Transverse colon (tissue), 4 donors: Measurements from ENCODE around the gene SHOC1. TPM values are rescaled to one million over a fixed set of nuclear protein-coding genes. Genes with fewer than 3 reads are reported as not detected.

Experiments
- DNase-seq: peaks from one replicate; pipeline ENCODE4 v3.0.0-alpha.2; 2019
- H3K27ac ChIP-seq, 4 donors: fragments of 200-600 bp; sonication (generic); 2 replicates each; pipeline ENCODE4 v1.5.1; 2016 to 2018; ENCODE audit warnings: inconsistent platforms in 4 of 4
- H3K27me3 ChIP-seq: fragments of 200-600 bp; sonication (generic); 2 replicates; pipeline ENCODE4 v1.5.1; 2017; ENCODE audit warnings: inconsistent platforms
- H3K36me3 ChIP-seq, 4 donors: fragments of 200-600 bp; sonication (generic); 2 replicates each; pipeline ENCODE4 v1.5.1; 2017 to 2019; ENCODE audit warnings: inconsistent platforms in 4 of 4
- H3K4me1 ChIP-seq, 4 donors: fragments of 200-600 bp; sonication (generic); 2 replicates each; pipeline ENCODE4 v1.5.1; 2017 to 2020; ENCODE audit warnings: inconsistent platforms in 4 of 4
- H3K4me3 ChIP-seq, 4 donors: fragments of 200-600 bp; sonication (generic); 1 replicate in 1 of 4; 2 replicates in 3 of 4; pipeline versions ENCODE4 v1.5.1 to v1.6.1; 2017 to 2019; ENCODE audit warnings: inconsistent platforms in 4 of 4
- H3K9me3 ChIP-seq, 2 donors: fragments of 200-600 bp; sonication (generic); 2 replicates each; pipeline ENCODE4 v1.5.1; 2017 to 2019; ENCODE audit warnings: inconsistent platforms in 2 of 2
- CTCF ChIP-seq, 5 experiments: fragments of 200-600 bp in 3 of 5; fragments of 450-650 bp in 2 of 5; sonication (generic) in 3 of 5; IDR thresholded peaks; 1 replicate in 2 of 5; 2 replicates in 3 of 5; pipeline ENCODE4 v1.5.1; 2016 to 2017; ENCODE audit warnings: antibody characterized with exemption in 5 of 5, inconsistent platforms in 3 of 5, mild to moderate bottlenecking in 2 of 5, moderate library complexity in 1 of 5
- EP300 ChIP-seq: sonication (generic); formaldehyde crosslinking; IDR thresholded peaks from one replicate; pipeline ENCODE4 v1.6.1; 2017; ENCODE audit warnings: antibody characterized with exemption, low read depth
- POLR2A ChIP-seq: fragments of 450-650 bp; IDR thresholded peaks from one replicate; pipeline ENCODE4 v1.6.1; 2016; ENCODE audit warnings: antibody characterized with exemption, mild to moderate bottlenecking, moderate library complexity
- POLR2AphosphoS5 ChIP-seq, 3 donors: sonication (generic); formaldehyde crosslinking; IDR thresholded peaks; one replicate each; pipeline ENCODE4 v1.6.1; 2016; ENCODE audit warnings: antibody characterized with exemption in 3 of 3
- WGBS, 2 donors: methylation state at CpG; one replicate each; pipeline ENCODE4 v1.1.5; 2018; ENCODE audit warnings: low coverage in 1 of 2; 5-methylcytosine and 5-hydroxymethylcytosine counted together
- in situ Hi-C, 4 donors: fragments of 200-750 bp; cut with MboI; loops; one replicate each; pipeline versions ENCODE4 v1.15.0 to v1.15.1; 2017; ENCODE audit warnings: low sequenced_read_pairs in 3 of 4, low pct_ligation_motif_present in 1 of 4, low pct_unique_long_range_greater_than_20kb in 1 of 4
- intact Hi-C: fragments of 100-400 bp; cut with DNase I; formaldehyde crosslinking; loops from one replicate; pipeline ENCODE4 v1.15.1; 2023; ENCODE audit warnings: low total_unique reads
- total RNA-seq, 4 donors: library from RNA; depleted of rRNA; stranded (reverse); fragments of >200 nt; gene quantifications; one replicate each; pipeline ENCODE4 v1.1.0, GENCODE V29; 2016

The SHOC1 gene
- total RNA-seq, 4 donors from 2014 or later: not detected

GRCh38 chr9:111825468-111826145, 30.9 kb upstream of the SHOC1 start:
- no peaks in the 10 kb centered on the region for H3K27me3 ChIP-seq
- H3K27ac ChIP-seq: no peak overlapping the region
- TF ChIP-seq CTCF (IDR thresholded peaks at IDR 0.05): no peak
- no peak for TF ChIP-seq POLR2AphosphoS5 (IDR thresholded peaks at IDR 0.05)
- no peak for TF ChIP-seq EP300
- no peak for TF ChIP-seq POLR2A
- H3K4me3 ChIP-seq: no peak overlapping the region
- 73 to 88% methylated on average over 3 of the region's 3 CpGs for WGBS, 2 donors
- in situ Hi-C loops: no loop called here
- H3K9me3 ChIP-seq: no peaks in the 10 kb centered on the region
- H3K36me3 ChIP-seq: no peaks in the 10 kb centered on the region
- intact Hi-C loops: no loop called here
- no peaks in the 10 kb centered on the region for H3K4me1 ChIP-seq
- DNase-seq: no peak

GRCh38 chr9:111821006-111821528, 26.3 kb upstream of the SHOC1 start:
- 76 to 86% methylated on average over 4 to 5 of the region's 5 CpGs for WGBS, 2 donors
- no peak overlapping the region for H3K27ac ChIP-seq
- no peak overlapping the region for H3K4me3 ChIP-seq
- no peaks in the 10 kb centered on the region for H3K27me3 ChIP-seq
- TF ChIP-seq CTCF (IDR thresholded peaks at IDR 0.05) (no peak), EP300 (no peak), POLR2AphosphoS5 (IDR thresholded peaks at IDR 0.05) (no peak), POLR2A (no peak)
- H3K36me3 ChIP-seq: no peaks in the 10 kb centered on the region
- H3K4me1 ChIP-seq: no peaks in the 10 kb centered on the region
- intact Hi-C loops (no loop called here), in situ Hi-C loops (no loop called here)
- no peak for DNase-seq
- no peaks in the 10 kb centered on the region for H3K9me3 ChIP-seq

- Histone ChIP-seq H3K9me3 (no peaks in the 10 kb centered on the region), H3K27me3 (no peaks in the 10 kb centered on the region), H3K36me3 (no peaks in the 10 kb centered on the region), H3K27ac (no peak overlapping the region), H3K4me1 (no peaks in the 10 kb centered on the region), H3K4me3 (no peak overlapping the region)
- intact Hi-C loops: no loop called here
- DNase-seq: no peak
- 90% methylated on average over 1 of the region's 1 CpG; no CpG with 5 or more reads in 1 of the 2 donors for WGBS, 2 donors
- no peak for TF ChIP-seq POLR2A
- TF ChIP-seq EP300: no peak
- TF ChIP-seq CTCF (IDR thresholded peaks at IDR 0.05): no peak
- no peak for TF ChIP-seq POLR2AphosphoS5 (IDR thresholded peaks at IDR 0.05)
- in situ Hi-C loops: no loop called here
Observed at GRCh38 chr9:111819360-111819759, 24.6 kb upstream of the SHOC1 start.

- in situ Hi-C loops (no loop called here), intact Hi-C loops (loop anchor here (1.0 kb wide), 1 partner anchor 17 kb away; no protein-coding TSS in a partner anchor)
- H3K27me3 ChIP-seq: no peaks in the 10 kb centered on the region
- 55 to 74% methylated on average over 6 to 7 of the region's 7 CpGs for WGBS, 2 donors
- no peak overlapping the region for H3K4me3 ChIP-seq
- no peak overlapping the region for H3K27ac ChIP-seq
- no peaks in the 10 kb centered on the region for H3K36me3 ChIP-seq
- no peak for DNase-seq
- TF ChIP-seq POLR2AphosphoS5 (IDR thresholded peaks at IDR 0.05): no peak
- TF ChIP-seq EP300: no peak
- no peak for TF ChIP-seq POLR2A
- TF ChIP-seq CTCF (IDR thresholded peaks at IDR 0.05): no peak
- no peaks in the 10 kb centered on the region for H3K9me3 ChIP-seq
- no peaks in the 10 kb centered on the region for H3K4me1 ChIP-seq
Observed at GRCh38 chr9:111815285-111816070, 20.7 kb upstream of the SHOC1 start.
